Measurements from ENCODE around the gene TUBA3C.
"Not testable (repeated sequence)": the region's sequence is repeated elsewhere in the genome, so short reads cannot be mapped to it uniquely, and the experiment has no call there.

TUBA3C gene

GRCh38 chr13:19179916-19180315 lies 1.7 kb downstream of the TUBA3C start:
- Histone ChIP-seq H3K27ac (ENCODE audit: low read depth, low read length) (no peak overlapping the region), H3K36me3 (ENCODE audit: insufficient read depth, low read length) (no peaks in the 10 kb centered on the region), H3K4me3 (ENCODE audit: low read depth in 1 of 2, low read length in 2 of 2) (no peak overlapping the region), H3K4me1 (ENCODE audit: insufficient read depth, low read length) (no peaks in the 10 kb centered on the region), H3K9me3 (ENCODE audit: low read length) (no peaks in the 10 kb centered on the region), H3K9ac (ENCODE audit: low read length) (no peak overlapping the region), H3K27me3 (ENCODE audit: control insufficient read depth in 1 of 2, insufficient read depth in 2 of 2, low read length in 2 of 2) (no peaks in the 10 kb centered on the region)

- H3K27me3 ChIP-seq (ENCODE audit: control insufficient read depth in 1 of 2, insufficient read depth in 2 of 2, low read length in 2 of 2), result no peaks in the 10 kb centered on the region
- H3K36me3 ChIP-seq (ENCODE audit: insufficient read depth, low read length), result no peaks in the 10 kb centered on the region
- no peak overlapping the region for H3K27ac ChIP-seq (ENCODE audit: low read depth, low read length)
- H3K4me3 ChIP-seq (ENCODE audit: low read depth in 1 of 2, low read length in 2 of 2), result no peak overlapping the region
- no peaks in the 10 kb centered on the region for H3K4me1 ChIP-seq (ENCODE audit: insufficient read depth, low read length)
- H3K9ac ChIP-seq (ENCODE audit: low read length), result no peak overlapping the region
- no peaks in the 10 kb centered on the region for H3K9me3 ChIP-seq (ENCODE audit: low read length)
Observed at GRCh38 chr13:19178901-19179593, 2.6 kb downstream of the TUBA3C start.

- not testable (repeated sequence) for H3K9me3 ChIP-seq (ENCODE audit: low read length)
Observed at GRCh38 chr13:19176981-19177776, 4.4 kb downstream of the TUBA3C start.

GRCh38 chr13:19173752-19174151 lies 7.9 kb downstream of the TUBA3C start:
- H3K27ac ChIP-seq (ENCODE audit: low read depth, low read length), result no peak overlapping the region
- H3K4me1 ChIP-seq (ENCODE audit: insufficient read depth, low read length), result no peaks in the 10 kb centered on the region
- H3K27me3 ChIP-seq (ENCODE audit: control insufficient read depth in 1 of 2, insufficient read depth in 2 of 2, low read length in 2 of 2), result no peaks in the 10 kb centered on the region
- no peak overlapping the region for H3K4me3 ChIP-seq (ENCODE audit: low read depth in 1 of 2, low read length in 2 of 2)
- no peaks in the 10 kb centered on the region for H3K36me3 ChIP-seq (ENCODE audit: insufficient read depth, low read length)
- H3K9ac ChIP-seq (ENCODE audit: low read length), result no peak overlapping the region
- no peaks in the 10 kb centered on the region for H3K9me3 ChIP-seq (ENCODE audit: low read length)

More at GRCh38 chr13:19176981-19177776, 4.4 kb downstream of the TUBA3C start:
- not testable (repeated sequence) for H3K27ac ChIP-seq (ENCODE audit: low read depth, low read length); H3K36me3 ChIP-seq (ENCODE audit: insufficient read depth, low read length); H3K4me1 ChIP-seq (ENCODE audit: insufficient read depth, low read length); H3K4me3 ChIP-seq (ENCODE audit: low read depth in 1 of 2, low read length in 2 of 2); H3K9ac ChIP-seq (ENCODE audit: low read length); H3K27me3 ChIP-seq (ENCODE audit: control insufficient read depth in 1 of 2, insufficient read depth in 2 of 2, low read length in 2 of 2)

GRCh38 chr13:19172647-19173030 lies 9.0 kb downstream of the TUBA3C start:
- no peaks in the 10 kb centered on the region for H3K9me3 ChIP-seq (ENCODE audit: low read length)
- no peak overlapping the region for H3K9ac ChIP-seq (ENCODE audit: low read length)
- no peaks in the 10 kb centered on the region for H3K27me3 ChIP-seq (ENCODE audit: control insufficient read depth in 1 of 2, insufficient read depth in 2 of 2, low read length in 2 of 2)
- H3K4me3 ChIP-seq (ENCODE audit: low read depth in 1 of 2, low read length in 2 of 2), result no peak overlapping the region
- H3K36me3 ChIP-seq (ENCODE audit: insufficient read depth, low read length), result no peaks in the 10 kb centered on the region
- no peak overlapping the region for H3K27ac ChIP-seq (ENCODE audit: low read depth, low read length)
- no peaks in the 10 kb centered on the region for H3K4me1 ChIP-seq (ENCODE audit: insufficient read depth, low read length)

- no peak overlapping the region for H3K9ac ChIP-seq (ENCODE audit: low read length)
- H3K4me1 ChIP-seq (ENCODE audit: insufficient read depth, low read length), result no peaks in the 10 kb centered on the region
- no peak overlapping the region for H3K27ac ChIP-seq (ENCODE audit: low read depth, low read length)
- H3K27me3 ChIP-seq (ENCODE audit: control insufficient read depth in 1 of 2, insufficient read depth in 2 of 2, low read length in 2 of 2), result no peaks in the 10 kb centered on the region
- H3K9me3 ChIP-seq (ENCODE audit: low read length), result no peaks in the 10 kb centered on the region
- no peak overlapping the region for H3K4me3 ChIP-seq (ENCODE audit: low read depth in 1 of 2, low read length in 2 of 2)
- no peaks in the 10 kb centered on the region for H3K36me3 ChIP-seq (ENCODE audit: insufficient read depth, low read length)
Observed at GRCh38 chr13:19172007-19172646, 9.5 kb downstream of the TUBA3C start.

GRCh38 chr13:19171563-19171962 lies 10.1 kb downstream of the TUBA3C start:
- no peaks in the 10 kb centered on the region for H3K4me1 ChIP-seq (ENCODE audit: insufficient read depth, low read length)
- no peaks in the 10 kb centered on the region for H3K36me3 ChIP-seq (ENCODE audit: insufficient read depth, low read length)

GRCh38 chr13:19169991-19170390 lies 11.6 kb downstream of the TUBA3C start:
- H3K9ac ChIP-seq (ENCODE audit: low read length), result no peak overlapping the region
- H3K36me3 ChIP-seq (ENCODE audit: insufficient read depth, low read length), result no peaks in the 10 kb centered on the region
- no peak overlapping the region for H3K4me3 ChIP-seq (ENCODE audit: low read depth in 1 of 2, low read length in 2 of 2)
- no peaks in the 10 kb centered on the region for H3K9me3 ChIP-seq (ENCODE audit: low read length)
- no peaks in the 10 kb centered on the region for H3K4me1 ChIP-seq (ENCODE audit: insufficient read depth, low read length)
- no peaks in the 10 kb centered on the region for H3K27me3 ChIP-seq (ENCODE audit: control insufficient read depth in 1 of 2, insufficient read depth in 2 of 2, low read length in 2 of 2)
- no peak overlapping the region for H3K27ac ChIP-seq (ENCODE audit: low read depth, low read length)

More at GRCh38 chr13:19171563-19171962, 10.1 kb downstream of the TUBA3C start:
- Histone ChIP-seq H3K27me3 (ENCODE audit: control insufficient read depth in 1 of 2, insufficient read depth in 2 of 2, low read length in 2 of 2) (no peaks in the 10 kb centered on the region), H3K9ac (ENCODE audit: low read length) (no peak overlapping the region), H3K4me3 (ENCODE audit: low read depth in 1 of 2, low read length in 2 of 2) (no peak overlapping the region), H3K9me3 (ENCODE audit: low read length) (no peaks in the 10 kb centered on the region), H3K27ac (ENCODE audit: low read depth, low read length) (no peak overlapping the region)

- no peaks in the 10 kb centered on the region for H3K4me1 ChIP-seq (ENCODE audit: insufficient read depth, low read length)
- no peak overlapping the region for H3K27ac ChIP-seq (ENCODE audit: low read depth, low read length)
- no peaks in the 10 kb centered on the region for H3K27me3 ChIP-seq (ENCODE audit: control insufficient read depth in 1 of 2, insufficient read depth in 2 of 2, low read length in 2 of 2)
- H3K4me3 ChIP-seq (ENCODE audit: low read depth in 1 of 2, low read length in 2 of 2), result no peak overlapping the region
- no peak overlapping the region for H3K9ac ChIP-seq (ENCODE audit: low read length)
- no peaks in the 10 kb centered on the region for H3K36me3 ChIP-seq (ENCODE audit: insufficient read depth, low read length)
- H3K9me3 ChIP-seq (ENCODE audit: low read length), result no peaks in the 10 kb centered on the region
Observed at GRCh38 chr13:19169496-19169895, 12.1 kb downstream of the TUBA3C start.

- H3K27ac ChIP-seq (ENCODE audit: low read depth, low read length), result no peak overlapping the region
- no peaks in the 10 kb centered on the region for H3K27me3 ChIP-seq (ENCODE audit: control insufficient read depth in 1 of 2, insufficient read depth in 2 of 2, low read length in 2 of 2)
- H3K9ac ChIP-seq (ENCODE audit: low read length), result no peak overlapping the region
- H3K9me3 ChIP-seq (ENCODE audit: low read length), result no peaks in the 10 kb centered on the region
- H3K36me3 ChIP-seq (ENCODE audit: insufficient read depth, low read length), result no peaks in the 10 kb centered on the region
- no peaks in the 10 kb centered on the region for H3K4me1 ChIP-seq (ENCODE audit: insufficient read depth, low read length)
- no peak overlapping the region for H3K4me3 ChIP-seq (ENCODE audit: low read depth in 1 of 2, low read length in 2 of 2)
Observed at GRCh38 chr13:19161308-19161707, 20.3 kb downstream of the TUBA3C start.

GRCh38 chr13:19159761-19160420 lies 21.7 kb downstream of the TUBA3C start:
- Histone ChIP-seq H3K27me3 (ENCODE audit: control insufficient read depth in 1 of 2, insufficient read depth in 2 of 2, low read length in 2 of 2) (no peaks in the 10 kb centered on the region), H3K4me3 (ENCODE audit: low read depth in 1 of 2, low read length in 2 of 2) (no peak overlapping the region), H3K27ac (ENCODE audit: low read depth, low read length) (no peak overlapping the region), H3K9me3 (ENCODE audit: low read length) (no peaks in the 10 kb centered on the region), H3K4me1 (ENCODE audit: insufficient read depth, low read length) (no peaks in the 10 kb centered on the region), H3K36me3 (ENCODE audit: insufficient read depth, low read length) (no peaks in the 10 kb centered on the region), H3K9ac (ENCODE audit: low read length) (no peak overlapping the region)

Measured in muscle layer of colon (tissue), 2 donors.